ENCODE results near the gene SNX8.

SNX8 gene

GRCh38 chr7:2242541-2243429 is 71.5 kb downstream of the SNX8 start:
- no peak for DNase-seq

GRCh38 chr7:2241580-2242540 is 72.4 kb downstream of the SNX8 start, which contains the start of the genes MRM2 and NUDT1:
MRM2 (minus strand) TSS chr7:2242205; CDS start chr7:2242169, 36 bp downstream.
NUDT1 (plus strand) TSS chr7:2242226; CDS start chr7:2244575, 2,349 bp downstream.
- peak; percentile 71 for DNase-seq

DNA sequence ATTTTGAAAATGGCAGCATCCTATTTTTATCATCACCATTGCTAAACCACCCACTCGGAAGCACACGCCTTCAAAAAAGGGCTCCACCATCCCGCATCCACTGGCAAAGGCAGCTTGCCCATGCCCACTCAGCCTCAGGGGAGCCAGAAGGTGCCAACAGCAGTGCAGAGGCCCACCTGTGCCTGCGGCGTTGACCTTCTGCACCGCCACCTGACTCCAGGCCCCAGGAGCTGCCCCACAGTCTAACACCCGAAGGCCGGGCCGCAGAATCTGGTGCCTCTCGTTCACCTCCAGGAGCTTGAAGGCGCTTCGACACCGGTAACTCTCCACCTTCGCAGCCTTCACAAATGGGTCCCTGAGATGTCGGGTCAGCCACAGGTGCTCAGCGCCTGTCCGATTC is 75.0 kb downstream of the SNX8 start:
- DNase-seq: no peak

DNA sequence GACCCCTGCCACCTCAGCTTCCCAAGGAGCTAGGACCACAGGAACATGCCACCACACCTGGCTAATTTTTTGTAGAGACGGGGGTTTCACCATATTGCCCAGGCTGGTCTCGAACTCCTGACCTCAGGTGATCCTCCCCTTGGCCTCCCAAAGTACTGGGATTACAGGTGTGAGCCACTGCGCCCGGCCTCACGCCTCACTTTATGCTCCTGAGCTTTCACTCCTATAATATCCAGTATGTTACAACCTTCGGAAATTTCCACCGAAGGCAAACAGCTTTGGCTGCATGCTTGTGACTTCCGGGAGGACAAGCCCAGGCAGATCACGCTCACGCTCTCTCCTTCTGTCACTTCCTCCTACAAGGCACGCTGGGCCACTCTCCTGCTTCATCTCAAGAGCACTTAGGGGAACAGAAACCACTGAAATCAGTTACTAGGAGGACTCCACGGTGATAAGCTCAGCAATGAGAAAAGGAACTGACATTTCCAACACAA is 77.1 kb downstream of the SNX8 start:
- DNase-seq: no peak

- no peak for DNase-seq
These were observed 80.3 kb downstream of the SNX8 start for GRCh38 chr7:2233926-2234325.

- DNase-seq: peak; percentile 89
These were observed 81.3 kb downstream of the SNX8 start, which contains the start of gene MAD1L1 for GRCh38 chr7:2232766-2233520. MAD1L1 (minus strand) TSS chr7:2232945; CDS start chr7:2230133, 2,812 bp downstream.

- DNase-seq: peak; percentile 40
These were observed 82.1 kb downstream of the SNX8 start for GRCh38 chr7:2231992-2232765.

DNA sequence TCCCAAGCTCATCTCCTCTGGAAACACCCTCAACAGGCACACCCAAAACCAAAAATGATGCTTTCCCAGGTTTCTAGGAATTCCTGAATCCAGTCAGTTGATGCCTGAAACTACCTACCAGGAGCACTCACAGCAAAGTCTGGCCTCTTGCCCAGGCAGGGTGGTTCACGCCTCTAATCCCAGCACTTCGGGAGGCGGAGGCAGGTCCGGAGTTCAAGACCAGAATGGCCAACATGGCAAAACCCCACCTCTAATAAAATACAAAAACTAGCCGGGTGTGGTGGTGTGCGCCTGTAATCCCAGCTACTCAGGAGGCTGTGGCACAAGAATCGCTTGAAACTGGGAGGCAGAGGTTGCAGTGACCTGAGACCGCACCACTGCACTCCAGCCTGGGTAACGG is 83.4 kb downstream of the SNX8 start:
- no peak for DNase-seq

- no peak for DNase-seq
These were observed 84.0 kb downstream of the SNX8 start for GRCh38 chr7:2230226-2230625.

DNA sequence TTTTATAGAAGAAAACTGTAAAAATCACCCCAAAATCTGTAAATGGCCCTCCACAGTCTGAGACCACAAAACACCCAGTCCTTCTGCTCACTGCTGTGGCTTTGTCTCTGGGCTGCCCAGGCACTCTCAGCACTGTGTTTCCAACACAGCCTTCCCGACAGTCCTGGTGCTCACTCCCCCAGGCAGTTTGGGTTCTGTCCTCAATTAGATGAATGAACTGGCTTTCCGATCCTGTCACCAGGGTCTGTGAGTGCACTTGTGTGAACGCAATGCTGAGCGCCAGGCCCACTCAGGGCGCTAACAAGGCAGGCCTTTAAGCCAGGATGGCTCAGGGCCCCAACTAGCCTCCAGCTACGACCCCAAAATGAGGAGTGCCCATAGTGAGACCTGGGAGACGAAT is 84.8 kb downstream of the SNX8 start:
- DNase-seq: no peak

GRCh38 chr7:2228921-2229320 is 85.3 kb downstream of the SNX8 start:
- DNase-seq: no peak

GRCh38 chr7:2227699-2228098 is 86.5 kb downstream of the SNX8 start:
- no peak for DNase-seq

DNA sequence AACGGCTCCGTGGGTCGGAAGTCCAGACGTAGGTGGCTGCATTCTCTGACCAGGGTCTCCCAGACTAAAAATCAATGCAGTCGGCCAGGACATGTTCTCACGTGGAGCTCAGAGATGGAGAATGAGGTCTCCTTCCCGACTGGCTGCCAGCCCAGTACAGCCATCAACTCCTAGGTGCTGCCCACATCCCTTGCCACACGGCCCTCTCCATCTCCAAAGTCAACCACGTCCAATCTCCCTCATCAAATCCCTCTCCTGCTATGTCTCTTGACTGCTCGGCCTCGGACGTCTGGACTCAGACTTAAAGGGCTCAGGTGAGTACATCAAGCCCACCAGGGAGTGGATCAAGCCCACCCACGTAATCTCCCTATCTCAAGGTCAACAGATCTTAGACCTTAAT is 88.4 kb downstream of the SNX8 start:
- DNase-seq: no peak

DNA sequence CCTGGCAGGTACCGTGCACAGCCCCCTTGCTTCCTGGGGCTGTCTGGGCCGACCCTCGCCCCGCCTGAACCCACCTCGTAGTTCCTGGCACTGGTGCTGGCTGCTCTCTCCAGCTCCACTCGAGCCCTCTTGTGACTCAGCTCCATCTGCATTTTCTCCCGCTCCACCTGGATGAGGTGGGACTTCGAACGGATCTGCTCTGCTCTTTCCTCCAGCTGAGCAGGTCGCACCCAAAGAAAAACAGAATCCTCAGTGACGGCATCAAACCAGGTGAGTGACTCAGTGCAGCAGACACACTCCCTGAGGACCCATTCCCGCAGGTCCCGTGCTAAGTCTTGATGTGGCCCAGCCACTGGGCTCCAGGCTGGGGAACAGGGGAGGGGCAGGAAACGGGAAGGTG is 88.9 kb downstream of the SNX8 start:
- no peak for DNase-seq

- no peak for DNase-seq
These were observed 89.3 kb downstream of the SNX8 start for GRCh38 chr7:2224934-2225333.

GRCh38 chr7:2224491-2224928 is 89.7 kb downstream of the SNX8 start:
- no peak for DNase-seq

DNA sequence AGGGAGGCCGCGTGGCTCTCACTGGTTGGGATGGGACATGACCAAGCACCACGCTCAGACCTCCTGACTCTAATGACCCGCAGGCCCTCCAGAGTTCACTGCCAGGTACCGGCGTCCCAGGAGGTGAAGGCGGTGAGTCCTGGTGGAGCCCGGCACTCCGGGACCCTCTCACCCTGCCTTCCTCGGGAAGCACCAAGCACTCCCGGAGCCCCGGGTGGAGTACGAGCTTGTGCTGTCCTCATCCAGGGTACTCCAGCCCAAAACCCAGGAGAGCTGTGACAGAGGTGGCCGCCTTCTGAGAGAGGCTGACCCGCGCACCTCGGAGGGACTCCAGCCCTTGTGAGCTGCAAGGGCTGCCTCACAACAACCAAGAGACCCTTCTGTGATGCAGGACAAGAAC is 90.9 kb downstream of the SNX8 start:
- no peak for DNase-seq

DNA sequence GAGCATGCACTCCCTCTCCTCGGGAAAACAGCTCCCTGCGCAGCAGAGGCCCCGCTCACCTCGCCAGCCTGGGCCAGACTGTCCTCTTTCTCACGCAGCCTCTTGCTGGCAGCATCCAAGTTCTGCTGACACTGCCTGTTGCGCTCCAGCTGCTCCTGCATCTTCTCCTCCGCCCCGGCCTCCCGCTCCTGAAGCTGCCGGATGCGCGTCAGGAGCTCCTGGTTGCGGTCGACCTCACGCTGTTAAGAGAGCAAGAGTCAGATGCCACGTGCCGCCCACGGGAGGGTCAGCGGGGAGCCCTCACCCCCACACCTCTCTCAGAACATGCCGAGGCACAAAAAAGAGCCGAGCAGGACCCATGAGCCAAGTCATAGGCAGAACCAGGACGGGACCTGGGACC is 91.7 kb downstream of the SNX8 start:
- DNase-seq: no peak

GRCh38 chr7:2220954-2221353 is 93.3 kb downstream of the SNX8 start:
- DNase-seq: no peak

DNA sequence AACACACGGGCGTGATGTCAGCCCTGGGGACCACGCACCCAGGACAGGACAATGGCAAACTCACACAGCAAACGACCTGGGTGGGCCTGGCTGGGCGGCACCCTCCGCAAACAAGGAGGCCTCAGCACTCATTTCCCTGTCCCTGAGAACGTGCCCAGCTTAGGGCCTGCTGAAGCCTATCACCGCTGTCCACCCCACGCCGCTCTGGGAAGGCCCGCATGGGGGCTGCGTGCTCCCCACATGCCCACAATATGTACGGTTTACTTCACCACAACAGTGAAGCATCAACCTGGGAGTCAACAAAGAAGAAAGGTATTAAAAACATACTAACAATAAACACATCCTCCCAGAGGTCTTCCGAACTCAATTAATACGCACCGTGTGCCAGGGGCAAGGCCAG is 93.7 kb downstream of the SNX8 start:
- no peak for DNase-seq

DNA sequence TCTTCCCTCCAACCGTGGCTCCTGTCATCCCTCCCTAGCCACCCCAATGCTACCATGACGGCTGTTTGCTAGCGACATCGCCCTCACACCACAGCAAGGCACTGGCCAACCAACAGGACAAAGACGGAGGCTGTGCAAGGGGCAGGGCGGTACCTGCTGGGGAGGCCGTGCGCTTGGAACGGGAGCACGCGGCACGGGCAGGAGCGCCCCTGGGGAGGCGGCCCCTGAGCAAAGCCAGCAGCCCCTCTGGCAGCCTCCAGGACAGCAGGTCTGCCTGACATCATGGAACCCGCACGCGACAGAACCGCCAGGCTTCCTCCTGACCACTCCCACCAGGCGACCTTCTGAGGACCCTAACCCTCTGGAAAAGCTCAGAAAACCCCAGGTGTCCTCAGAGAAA is 94.2 kb downstream of the SNX8 start:
- no peak for DNase-seq

- DNase-seq: no peak
These were observed 94.6 kb downstream of the SNX8 start for GRCh38 chr7:2219606-2220005.

Data from activated naive CD4-positive, alpha-beta T cell treated with anti-CD3 and anti-CD28 coated beads, Interleukin-2, amount 50 U/mL, for 16 hours (primary cell).